Esophagus (tissue), 2 donors: ENCODE measurements around the gene GABBR1. TPM values are rescaled to one million over a fixed set of nuclear protein-coding genes. Genes with fewer than 3 reads are reported as not detected.

Source experiments
- H3K27ac ChIP-seq, 2 donors: one replicate each; pipeline ENCODE4 v1.5.1; 2013; ENCODE audit warnings: low read depth in 2 of 2, mild to moderate bottlenecking in 2 of 2, inconsistent platforms in 1 of 2, low read length in 1 of 2, moderate library complexity in 1 of 2
- H3K27me3 ChIP-seq, 2 donors: one replicate each; pipeline ENCODE4 v1.6.1; 2013; ENCODE audit warnings: low read length in 2 of 2, control low read depth in 1 of 2, mild to moderate bottlenecking in 1 of 2; ENCODE audit not compliant: insufficient read depth in 2 of 2, control insufficient read depth in 1 of 2
- H3K36me3 ChIP-seq, 2 donors: one replicate each; pipeline ENCODE4 v1.6.1; 2013; ENCODE audit warnings: low read length in 1 of 2; ENCODE audit not compliant: control insufficient read depth in 2 of 2, insufficient read depth in 2 of 2
- H3K4me1 ChIP-seq, 2 donors: one replicate each; pipeline ENCODE4 v1.6.1; 2013; ENCODE audit warnings: low read length in 1 of 2; ENCODE audit not compliant: control insufficient read depth in 2 of 2, insufficient read depth in 2 of 2
- H3K4me3 ChIP-seq, 2 donors: one replicate each; pipeline ENCODE4 v1.5.1; 2013; ENCODE audit warnings: low read length in 2 of 2, mild to moderate bottlenecking in 2 of 2, low read depth in 1 of 2, moderate library complexity in 1 of 2
- H3K9me3 ChIP-seq, 2 donors: one replicate each; pipeline ENCODE4 v1.6.1; 2013; ENCODE audit warnings: mild to moderate bottlenecking in 2 of 2, low read depth in 1 of 2, low read length in 1 of 2, moderate library complexity in 1 of 2; ENCODE audit not compliant: control insufficient read depth in 2 of 2, insufficient read depth in 1 of 2
- WGBS, 2 donors: extraction: QIAGEN DNeasy Blood & Tissue Kit; methylation state at CpG; one replicate each; pipeline ENCODE4 v1.1.7; 2013; 5-methylcytosine and 5-hydroxymethylcytosine counted together
- polyA plus RNA-seq, 2 donors: library from polyadenylated mRNA; stranded (reverse); fragments of 200-250 nt; gene quantifications; one replicate each; pipeline ENCODE4 v1.2.3, GENCODE V29; 2013
- donor health status: healthy with polysubstance abuse.
- donor health status: Bipolar disorder and iron deficiency.

The GABBR1 gene
- polyA plus RNA-seq, 2 donors: 13.0 to 28.1 TPM

GRCh38 chr6:29537714-29538403 is 95.1 kb downstream of the GABBR1 start:
- Histone ChIP-seq H3K4me3 (no peak overlapping the region), H3K9me3 (no peaks in the 10 kb centered on the region), H3K27ac (no peak overlapping the region), H3K27me3 (no peaks in the 10 kb centered on the region), H3K4me1 (no peaks in the 10 kb centered on the region), H3K36me3 (no peaks in the 10 kb centered on the region)
- WGBS, 2 donors: 72 to 83% methylated on average over 4 of the region's 4 CpGs

DNA sequence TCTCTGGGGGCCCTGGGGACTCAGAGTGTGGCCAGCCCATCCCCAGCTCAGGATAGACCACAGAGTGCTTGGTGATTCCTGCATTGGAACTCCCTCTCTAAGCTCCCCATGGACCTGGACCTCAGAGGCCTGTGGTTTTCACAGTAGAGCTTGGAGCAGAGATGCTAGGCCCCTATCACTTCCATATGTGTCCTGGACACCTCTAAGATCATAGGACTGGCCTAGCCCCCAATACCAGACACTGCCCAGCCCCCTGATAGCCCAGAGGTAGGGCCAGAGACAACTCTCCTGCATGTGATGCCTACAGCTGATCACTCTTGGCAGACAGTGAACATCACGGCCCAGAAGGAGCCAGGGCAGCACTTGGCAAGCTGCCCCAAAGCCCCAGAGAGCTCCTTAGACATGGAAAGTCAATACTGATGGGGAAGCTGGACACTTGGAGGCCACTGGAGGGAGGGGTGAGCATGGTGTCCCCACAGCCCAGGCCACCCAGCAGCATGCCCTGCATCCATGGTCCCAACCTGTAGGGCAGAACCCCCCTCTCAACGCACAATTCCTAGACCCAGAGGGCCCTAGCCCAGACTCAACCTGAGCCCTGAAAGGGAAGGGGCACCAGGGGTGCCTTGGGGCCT is 100.5 kb downstream of the GABBR1 start:
- H3K36me3 ChIP-seq: no peaks in the 10 kb centered on the region
- no peak overlapping the region for H3K4me3 ChIP-seq
- WGBS, 2 donors: 45 to 56% methylated on average over 2 of the region's 2 CpGs
- no peak overlapping the region for H3K27ac ChIP-seq
- H3K9me3 ChIP-seq: no peaks in the 10 kb centered on the region
- no peaks in the 10 kb centered on the region for H3K4me1 ChIP-seq
- H3K27me3 ChIP-seq: no peaks in the 10 kb centered on the region

GRCh38 chr6:29531668-29532067 is 101.3 kb downstream of the GABBR1 start:
- no peak overlapping the region for H3K4me3 ChIP-seq
- WGBS, 2 donors: 56 to 61% methylated on average over 3 of the region's 3 CpGs
- H3K4me1 ChIP-seq: no peaks in the 10 kb centered on the region
- H3K36me3 ChIP-seq: no peaks in the 10 kb centered on the region
- H3K27me3 ChIP-seq: no peaks in the 10 kb centered on the region
- H3K9me3 ChIP-seq: no peaks in the 10 kb centered on the region
- H3K27ac ChIP-seq: no peak overlapping the region

DNA sequence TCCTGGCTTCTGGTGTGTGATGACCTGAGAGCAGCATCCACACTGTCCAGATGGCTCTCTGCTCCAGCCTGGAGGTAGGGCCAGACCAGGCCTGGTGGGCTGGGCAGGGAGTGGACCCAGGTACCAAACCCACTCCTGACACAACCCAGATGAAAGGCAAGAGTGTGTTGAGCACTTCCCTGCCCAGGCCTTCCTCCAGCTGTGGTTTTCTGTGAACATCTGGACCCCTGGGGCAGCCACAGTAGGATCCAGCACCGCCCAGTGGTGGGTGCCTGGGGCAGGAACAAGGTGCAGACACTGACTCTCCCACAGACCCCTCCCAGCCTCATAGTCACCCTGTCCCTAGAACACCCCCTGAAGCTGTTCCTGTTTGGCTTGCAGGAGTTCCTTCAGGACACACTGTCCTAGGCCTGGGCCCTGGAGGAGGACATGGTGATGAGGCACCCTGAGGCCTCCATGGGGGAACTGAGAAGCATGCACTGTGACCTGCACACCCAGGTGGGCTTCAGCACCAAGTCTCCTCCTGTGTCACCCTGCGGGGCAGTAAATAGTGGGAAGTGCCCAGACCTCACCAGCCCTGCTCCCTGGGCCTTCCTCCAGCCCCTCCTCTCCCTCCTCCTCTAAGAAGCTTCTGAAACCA is 102.2 kb downstream of the GABBR1 start:
- no peaks in the 10 kb centered on the region for H3K27me3 ChIP-seq
- no peaks in the 10 kb centered on the region for H3K9me3 ChIP-seq
- no peak overlapping the region for H3K27ac ChIP-seq
- H3K36me3 ChIP-seq: no peaks in the 10 kb centered on the region
- H3K4me1 ChIP-seq: no peaks in the 10 kb centered on the region
- 88 to 89% methylated on average over 2 of the region's 2 CpGs for WGBS, 2 donors
- no peak overlapping the region for H3K4me3 ChIP-seq

DNA sequence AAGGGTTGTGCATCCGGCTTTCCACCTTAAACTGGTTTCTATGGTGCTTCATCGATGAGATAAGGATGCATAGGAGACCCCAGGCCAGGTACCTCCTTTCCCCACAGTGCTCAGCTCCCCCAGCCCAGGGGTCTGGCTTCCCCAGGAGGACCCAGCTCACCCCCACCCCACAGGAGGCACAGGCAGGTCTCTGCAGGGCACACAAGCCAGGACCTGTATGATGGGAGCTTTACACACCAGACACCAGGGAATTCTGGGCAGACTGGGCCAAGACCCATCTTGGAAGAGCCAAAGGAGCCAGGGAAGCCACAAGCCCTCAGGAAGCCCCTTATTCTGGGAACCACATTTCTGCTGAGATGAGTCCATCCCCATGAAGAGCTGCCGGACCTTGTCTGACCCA is 103.0 kb downstream of the GABBR1 start:
- Histone ChIP-seq H3K36me3 (no peaks in the 10 kb centered on the region), H3K27ac (no peak overlapping the region), H3K4me1 (no peaks in the 10 kb centered on the region), H3K4me3 (no peak overlapping the region), H3K9me3 (no peaks in the 10 kb centered on the region), H3K27me3 (no peaks in the 10 kb centered on the region)
- WGBS, 2 donors: 89 to 91% methylated on average over 3 of the region's 3 CpGs

DNA sequence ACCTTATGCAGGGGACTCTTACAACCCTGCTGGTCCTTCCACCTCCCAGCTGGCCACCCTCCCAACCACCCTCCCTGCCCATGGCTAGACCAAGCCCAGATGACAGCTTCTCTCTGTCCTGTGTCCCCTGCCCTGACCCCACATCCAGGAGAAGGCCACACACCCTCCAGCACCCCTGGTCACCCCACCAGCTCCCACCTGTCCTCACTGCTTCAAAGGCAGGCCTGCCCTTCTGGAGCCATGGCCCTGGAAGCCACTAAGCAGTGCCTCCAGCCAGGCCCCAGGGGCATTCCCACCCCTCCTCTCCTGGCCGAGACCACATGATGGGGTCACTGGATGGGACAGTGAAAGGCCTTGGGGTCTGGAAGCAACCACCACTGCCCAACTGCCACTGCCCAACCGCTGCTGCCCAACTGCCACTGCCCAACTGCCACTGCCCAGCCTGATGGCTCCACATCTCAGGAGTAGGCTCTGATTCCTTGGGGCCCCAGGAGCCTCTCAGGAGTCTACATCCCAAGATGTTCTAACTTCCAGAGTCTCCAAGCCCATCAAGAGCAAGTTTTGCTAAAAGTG is 103.9 kb downstream of the GABBR1 start:
- 75 to 85% methylated on average over 2 of the region's 2 CpGs for WGBS, 2 donors
- no peak overlapping the region for H3K4me3 ChIP-seq
- no peaks in the 10 kb centered on the region for H3K27me3 ChIP-seq
- no peaks in the 10 kb centered on the region for H3K4me1 ChIP-seq
- H3K36me3 ChIP-seq: no peaks in the 10 kb centered on the region
- no peak overlapping the region for H3K27ac ChIP-seq
- H3K9me3 ChIP-seq: no peaks in the 10 kb centered on the region

- Histone ChIP-seq H3K27ac (no peak overlapping the region), H3K36me3 (no peaks in the 10 kb centered on the region), H3K27me3 (no peaks in the 10 kb centered on the region), H3K9me3 (no peaks in the 10 kb centered on the region), H3K4me3 (no peak overlapping the region), H3K4me1 (no peaks in the 10 kb centered on the region)
- 78 to 81% methylated on average over 5 of the region's 5 CpGs for WGBS, 2 donors
These were observed 104.6 kb downstream of the GABBR1 start for GRCh38 chr6:29528300-29528931.

DNA sequence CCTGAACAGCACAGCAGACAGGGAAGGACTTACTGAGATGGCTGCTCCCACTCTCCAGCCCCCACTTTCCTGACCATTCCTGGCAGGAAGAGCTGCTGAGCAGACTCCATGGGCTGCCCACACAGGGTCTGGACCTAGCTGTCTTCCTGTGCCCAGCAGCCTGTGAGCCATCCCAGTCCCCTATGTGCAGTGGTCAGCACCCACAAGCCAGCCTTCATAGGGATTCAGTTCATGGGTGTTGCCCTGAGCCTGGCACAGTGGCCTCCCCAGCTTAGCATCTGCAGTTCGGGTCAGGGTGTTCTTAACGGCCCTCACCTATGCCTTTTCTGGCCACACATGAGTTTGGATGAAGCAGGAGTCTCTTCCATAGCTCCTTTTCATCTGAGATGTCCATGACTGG is 105.4 kb downstream of the GABBR1 start:
- Histone ChIP-seq H3K36me3 (no peaks in the 10 kb centered on the region), H3K27me3 (no peaks in the 10 kb centered on the region), H3K9me3 (no peaks in the 10 kb centered on the region), H3K27ac (no peak overlapping the region), H3K4me3 (no peak overlapping the region), H3K4me1 (no peaks in the 10 kb centered on the region)
- 69 to 71% methylated on average over 2 of the region's 2 CpGs for WGBS, 2 donors

- Histone ChIP-seq H3K9me3 (no peaks in the 10 kb centered on the region), H3K4me1 (no peaks in the 10 kb centered on the region), H3K36me3 (no peaks in the 10 kb centered on the region), H3K27me3 (no peaks in the 10 kb centered on the region), H3K27ac (no peak overlapping the region), H3K4me3 (no peak overlapping the region)
- WGBS, 2 donors: 86 to 93% methylated on average over 1 of the region's 1 CpG
These were observed 105.9 kb downstream of the GABBR1 start for GRCh38 chr6:29527126-29527525.
